ENCODE results near the gene FGFBP1.
"Not testable (repeated sequence)": the region's sequence is repeated elsewhere in the genome, so short reads cannot be mapped to it uniquely, and the experiment has no call there.

FGFBP1 gene

DNA sequence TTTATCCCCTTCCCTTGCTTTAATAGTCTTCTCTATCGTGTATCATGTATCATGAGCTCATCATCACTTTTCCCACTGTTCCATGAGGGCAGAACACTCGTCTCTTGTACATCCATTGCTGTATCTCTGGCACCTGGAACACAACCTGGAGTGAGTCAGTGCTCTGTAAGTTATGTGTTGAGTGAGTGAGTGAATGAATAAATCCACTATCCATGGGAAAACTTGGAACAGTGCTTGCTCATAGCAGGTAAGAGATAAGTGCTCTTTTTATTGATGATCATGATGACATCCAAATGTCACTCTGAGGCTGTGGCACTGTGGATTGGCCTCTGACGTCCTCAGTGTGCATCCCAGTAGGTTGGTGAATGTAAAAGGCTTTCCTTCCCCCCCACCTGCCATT lies 4.3 kb downstream of the FGFBP1 start:
- Mint-ChIP-seq H3K4me3 (no peak overlapping the region), H3K4me1 (peaks cover 12 to 15% of the 10 kb centered on the region in 2 donors), H3K27ac (no peak overlapping the region), H3K9me3 (no peaks in the 10 kb centered on the region), H3K27me3 (peaks cover 0 to 5% of the 10 kb centered on the region in 2 donors), H3K36me3 (peaks cover 0 to 2% of the 10 kb centered on the region in 2 donors)
- DNase-seq (no peak), ATAC-seq (replicated peaks) (no peak)

DNA sequence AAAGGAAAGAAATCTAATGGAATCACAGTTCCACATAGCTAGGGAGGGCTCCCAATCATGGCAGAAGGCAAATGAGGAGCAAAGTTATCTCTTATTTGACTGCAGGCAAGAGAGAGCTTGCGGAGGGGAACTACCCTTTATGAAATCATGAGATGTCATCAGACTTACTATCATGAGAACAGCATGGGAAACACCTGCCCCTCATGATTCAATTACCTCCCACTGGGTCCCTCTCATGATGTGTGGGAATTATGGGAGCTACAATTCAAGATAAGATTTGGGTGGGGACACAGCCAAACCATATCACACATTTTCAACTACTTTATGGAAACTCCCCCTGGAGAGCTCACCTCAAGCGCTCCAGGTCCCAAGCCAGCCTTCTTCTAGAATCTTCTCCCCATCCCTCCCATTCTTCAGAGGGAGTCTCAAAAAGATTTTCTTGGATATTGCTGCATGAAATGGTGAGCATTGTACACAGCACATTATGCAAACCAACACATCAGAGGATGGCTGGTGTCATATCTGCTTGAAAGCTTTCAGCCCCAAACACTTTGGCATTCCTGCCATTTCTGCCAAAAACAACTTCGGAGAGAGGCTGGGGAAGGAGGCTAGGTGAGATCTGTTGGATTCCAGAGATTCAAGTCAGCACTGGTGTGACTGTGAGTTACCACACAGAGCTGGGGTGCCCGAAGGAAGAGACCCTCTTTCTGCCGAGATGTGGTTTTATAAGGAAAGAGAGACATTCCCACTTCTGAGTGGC lies 6.9 kb downstream of the FGFBP1 start:
- Mint-ChIP-seq H3K27me3 (peaks cover 0 to 9% of the 10 kb centered on the region in 2 donors), H3K27ac (no peak overlapping the region), H3K4me1 (peaks cover 12 to 15% of the 10 kb centered on the region in 2 donors), H3K9me3 (no peaks in the 10 kb centered on the region), H3K4me3 (no peak overlapping the region), H3K36me3 (peaks cover 0 to 2% of the 10 kb centered on the region in 2 donors)
- ATAC-seq (replicated peaks) (no peak), DNase-seq (no peak)

DNA sequence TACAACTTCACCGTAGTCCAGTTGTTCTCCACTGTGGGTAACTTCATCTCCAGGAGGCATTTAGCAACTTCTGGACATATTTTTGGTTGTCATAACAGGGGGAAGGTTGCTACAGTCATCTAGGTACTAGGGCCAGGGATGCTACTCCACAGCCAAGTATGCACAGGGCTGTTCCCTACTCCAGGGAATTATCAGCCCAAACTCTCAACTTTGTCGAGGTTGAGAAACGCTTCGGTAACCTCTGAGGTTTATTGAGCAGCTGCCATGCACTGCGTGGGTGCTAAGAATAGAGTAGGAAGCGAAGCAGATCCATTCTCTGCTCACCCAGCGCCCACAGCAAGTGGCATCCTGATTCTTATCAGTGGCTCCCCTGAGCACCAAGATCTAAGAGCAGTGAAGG lies 8.2 kb downstream of the FGFBP1 start:
- peaks cover 12 to 15% of the 10 kb centered on the region in 2 donors for H3K4me1 Mint-ChIP-seq
- H3K4me3 Mint-ChIP-seq: no peak overlapping the region
- H3K27me3 Mint-ChIP-seq: peaks cover 0 to 9% of the 10 kb centered on the region in 2 donors
- H3K36me3 Mint-ChIP-seq: peaks cover 0 to 2% of the 10 kb centered on the region in 2 donors
- H3K27ac Mint-ChIP-seq: peak overlapping the region; percentile 59
- H3K9me3 Mint-ChIP-seq: no peaks in the 10 kb centered on the region
- no peak for DNase-seq
- peak; percentile 68 to 77 for ATAC-seq (replicated peaks)

DNA sequence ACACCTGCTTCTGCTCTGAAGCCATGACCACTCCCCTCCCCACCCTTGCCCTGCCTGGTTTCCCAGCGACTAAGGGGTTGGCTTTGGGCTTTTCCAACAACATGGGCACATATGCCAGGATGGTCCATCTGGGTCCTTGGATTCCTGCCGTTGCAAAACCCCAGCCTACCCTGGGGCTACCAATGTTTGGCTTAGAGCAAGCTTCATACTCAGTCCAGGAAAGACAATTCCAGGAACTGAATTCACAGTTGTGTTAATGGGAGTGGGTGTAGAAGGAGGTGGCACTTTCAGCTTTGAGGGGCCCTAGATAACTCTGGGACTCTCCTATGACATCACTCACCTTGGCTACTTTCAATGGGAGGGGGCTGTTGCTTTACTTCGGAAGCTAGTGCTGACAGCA lies 9.0 kb downstream of the FGFBP1 start:
- H3K4me1 Mint-ChIP-seq: peaks cover 12 to 15% of the 10 kb centered on the region in 2 donors
- no peak for ATAC-seq (replicated peaks)
- peaks cover 1 to 9% of the 10 kb centered on the region in 2 donors for H3K27me3 Mint-ChIP-seq

DNA sequence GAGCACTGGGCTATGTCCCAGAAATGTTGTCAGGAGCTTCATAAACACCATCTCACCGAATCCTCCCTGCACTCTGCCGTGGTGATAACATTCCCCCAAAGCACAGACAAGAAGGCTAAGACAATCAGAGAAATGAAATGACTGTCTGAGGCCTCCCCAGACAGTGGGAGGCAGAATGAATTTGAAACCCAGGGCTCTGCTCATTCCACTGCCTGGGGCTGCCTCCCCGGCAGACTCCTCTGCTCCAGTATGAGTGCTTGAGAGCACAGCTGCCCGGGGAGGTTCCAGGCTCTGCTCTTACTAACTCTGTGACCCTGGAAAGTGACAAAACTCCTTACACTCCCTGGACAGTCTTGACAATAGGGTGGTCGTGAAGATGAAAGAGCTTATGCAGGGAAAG lies 9.7 kb downstream of the FGFBP1 start:
- Mint-ChIP-seq H3K27ac (no peak overlapping the region), H3K4me1 (peaks cover 12 to 15% of the 10 kb centered on the region in 2 donors), H3K4me3 (no peak overlapping the region), H3K9me3 (no peaks in the 10 kb centered on the region), H3K27me3 (peaks cover 5 to 13% of the 10 kb centered on the region in 2 donors), H3K36me3 (peaks cover 0 to 2% of the 10 kb centered on the region in 2 donors)
- DNase-seq: no peak
- ATAC-seq (replicated peaks): no peak

More for the DNA sequence above, 9.0 kb downstream of the FGFBP1 start:
- H3K9me3 Mint-ChIP-seq: no peaks in the 10 kb centered on the region
- no peak overlapping the region for H3K27ac Mint-ChIP-seq
- no peak overlapping the region for H3K4me3 Mint-ChIP-seq
- DNase-seq: no peak
- peaks cover 0 to 2% of the 10 kb centered on the region in 2 donors for H3K36me3 Mint-ChIP-seq

DNA sequence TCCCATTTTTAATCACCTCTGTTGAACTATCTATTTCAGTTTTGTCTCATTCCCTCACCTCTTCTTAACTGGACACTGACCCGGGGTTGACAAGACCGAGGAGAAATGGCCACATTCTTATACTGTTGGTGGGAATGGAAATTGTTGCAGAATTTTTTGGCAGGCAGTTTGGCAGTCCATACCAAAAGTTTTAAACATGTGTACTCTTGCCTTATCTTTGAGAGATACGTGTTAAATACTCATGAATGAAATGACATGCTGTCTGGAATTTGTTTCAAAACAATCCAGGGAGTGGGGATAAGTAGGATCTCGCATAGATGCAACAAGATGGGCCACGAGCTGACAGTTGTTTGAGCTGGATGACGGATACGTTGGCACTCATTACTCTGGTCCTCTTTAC lies 12.1 kb downstream of the FGFBP1 start:
- peaks cover 12 to 15% of the 10 kb centered on the region in 2 donors for H3K4me1 Mint-ChIP-seq
- H3K4me3 Mint-ChIP-seq: no peak overlapping the region
- H3K36me3 Mint-ChIP-seq: peaks cover 0 to 2% of the 10 kb centered on the region in 2 donors
- no peak overlapping the region for H3K27ac Mint-ChIP-seq
- no peak for ATAC-seq (replicated peaks)
- H3K9me3 Mint-ChIP-seq: no peaks in the 10 kb centered on the region
- no peak for DNase-seq
- peaks cover 9 to 15% of the 10 kb centered on the region in 2 donors for H3K27me3 Mint-ChIP-seq

DNA sequence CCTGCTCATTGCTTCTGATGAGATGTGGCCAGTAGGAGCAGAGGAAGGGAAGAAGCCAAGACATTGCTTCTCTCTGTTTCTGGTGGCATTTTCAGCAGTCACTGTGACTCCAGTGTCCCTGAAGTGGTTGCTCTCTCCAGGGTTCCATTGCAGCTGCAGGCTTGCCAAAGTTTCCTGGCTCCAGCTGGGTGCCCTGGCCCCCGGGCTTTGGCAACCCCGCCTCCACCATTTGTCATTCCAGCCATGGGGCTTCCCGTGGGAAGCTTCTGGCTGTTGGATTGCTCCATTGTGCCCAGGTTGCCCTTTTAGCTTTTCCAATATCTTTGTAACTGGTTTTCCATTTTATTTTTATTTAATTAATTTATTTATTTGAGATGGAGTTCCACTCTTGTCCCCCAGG lies 12.7 kb downstream of the FGFBP1 start:
- peaks cover 0 to 2% of the 10 kb centered on the region in 2 donors for H3K36me3 Mint-ChIP-seq
- ATAC-seq (replicated peaks) (no peak), DNase-seq (no peak)

DNA sequence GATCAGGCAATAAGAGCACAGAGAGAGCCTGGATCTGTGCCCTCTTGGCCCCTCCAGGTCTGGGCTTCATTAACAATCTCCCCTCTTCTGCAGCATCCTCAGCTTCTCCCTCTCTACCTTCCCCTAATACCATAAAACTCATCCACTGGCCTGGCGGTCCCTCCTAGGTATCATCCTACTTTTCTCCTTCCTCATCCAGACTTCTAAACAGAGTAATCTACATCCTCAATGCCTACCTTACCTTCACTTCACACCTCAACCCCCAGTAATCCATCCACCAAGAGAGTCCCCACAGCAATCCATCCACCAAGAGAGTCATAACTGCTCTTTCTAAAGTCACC lies 17.0 kb downstream of the FGFBP1 start:
- Mint-ChIP-seq H3K4me3 (no peak overlapping the region), H3K4me1 (no peaks in the 10 kb centered on the region), H3K27ac (no peak overlapping the region), H3K27me3 (peaks cover 26% of the 10 kb centered on the region in 2 donors), H3K9me3 (no peaks in the 10 kb centered on the region), H3K36me3 (no peaks in the 10 kb centered on the region)
- ATAC-seq (replicated peaks) (no peak), DNase-seq (no peak)

More for the DNA sequence above, 12.7 kb downstream of the FGFBP1 start:
- peaks cover 10 to 11% of the 10 kb centered on the region in 2 donors for H3K27me3 Mint-ChIP-seq
- no peaks in the 10 kb centered on the region for H3K9me3 Mint-ChIP-seq
- H3K27ac Mint-ChIP-seq: no peak overlapping the region
- no peak overlapping the region for H3K4me3 Mint-ChIP-seq
- peaks cover 9 to 10% of the 10 kb centered on the region in 2 donors for H3K4me1 Mint-ChIP-seq

DNA sequence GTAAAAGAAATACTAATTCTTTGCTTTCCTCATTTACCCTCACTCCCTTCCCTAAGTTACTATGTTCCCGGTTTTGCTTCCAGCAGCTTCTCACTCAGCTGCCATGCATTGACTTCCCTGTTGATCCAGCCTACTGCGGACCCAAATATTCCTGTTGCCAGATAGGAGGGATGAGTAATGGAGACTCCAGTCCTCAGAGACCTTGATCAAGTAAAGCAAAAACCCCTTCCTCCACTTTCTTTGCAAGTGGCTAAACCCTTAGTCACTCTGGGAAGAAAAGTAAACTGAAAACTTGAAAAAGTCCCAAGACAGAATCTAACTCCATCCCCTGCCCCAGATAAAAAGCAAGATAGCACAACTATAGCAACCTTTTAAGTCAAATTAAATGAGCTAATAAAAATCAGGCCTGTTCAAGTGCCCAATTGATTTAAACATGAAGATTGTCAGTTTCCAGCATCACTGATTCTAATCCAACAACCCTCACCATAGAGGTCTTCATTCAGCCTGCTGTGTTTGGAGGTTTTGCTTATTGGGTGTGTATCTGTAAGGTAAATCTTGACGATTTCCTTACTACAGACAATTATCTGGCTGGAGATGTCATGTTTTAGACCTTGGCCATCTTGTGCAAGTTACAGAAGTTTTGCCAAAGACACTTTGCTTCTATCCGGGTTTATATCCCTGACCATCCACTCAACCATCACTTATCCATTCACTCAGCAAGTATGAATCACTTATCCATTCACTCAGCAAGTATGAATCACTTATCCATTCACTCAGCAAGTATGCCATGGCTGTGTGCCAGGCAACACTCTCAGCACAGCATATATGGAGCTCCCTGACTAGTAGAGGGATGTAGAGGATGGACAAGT lies 17.6 kb downstream of the FGFBP1 start:
- no peak overlapping the region for H3K27ac Mint-ChIP-seq
- no peak for DNase-seq
- H3K36me3 Mint-ChIP-seq: peaks cover 0 to under 1% of the 10 kb centered on the region in 2 donors
- H3K27me3 Mint-ChIP-seq: peaks cover 26% of the 10 kb centered on the region in 2 donors
- no peak for ATAC-seq (replicated peaks)
- H3K4me3 Mint-ChIP-seq: no peak overlapping the region
- no peaks in the 10 kb centered on the region for H3K4me1 Mint-ChIP-seq
- peaks cover 0 to 1% of the 10 kb centered on the region in 2 donors for H3K9me3 Mint-ChIP-seq

DNA sequence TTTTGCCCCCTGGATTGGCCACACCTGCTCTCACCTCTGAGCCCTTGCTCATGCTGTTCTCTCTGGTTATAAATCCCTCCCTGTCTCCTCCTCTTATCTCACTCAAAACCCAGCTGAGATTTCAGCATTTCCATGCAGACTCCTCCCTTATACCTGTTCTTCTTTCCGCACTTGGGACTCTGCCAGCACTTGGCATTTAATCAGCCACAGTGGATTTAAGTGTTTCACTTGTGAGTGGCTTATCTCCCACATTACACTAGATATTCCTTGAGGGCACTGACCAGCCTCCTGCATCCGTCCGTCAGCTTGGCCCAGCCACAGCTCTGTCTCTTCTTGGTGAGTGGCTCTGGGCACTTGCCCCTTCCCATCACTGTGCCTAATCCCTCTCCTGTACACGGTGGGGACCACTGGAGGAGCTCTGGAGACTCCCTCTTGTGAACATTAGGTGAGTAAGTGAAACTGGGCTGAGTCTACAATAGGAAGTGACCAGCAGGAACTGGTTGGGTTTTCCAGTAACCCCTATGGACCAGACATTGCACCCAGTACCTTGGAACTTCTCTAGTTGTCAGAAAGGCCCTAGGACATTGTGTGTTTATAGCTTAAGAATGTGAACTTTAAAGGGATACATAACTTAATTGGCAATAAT lies 19.9 kb downstream of the FGFBP1 start:
- Mint-ChIP-seq H3K27me3 (peaks cover 21% of the 10 kb centered on the region in 2 donors), H3K9me3 (peaks cover 5 to 6% of the 10 kb centered on the region in 2 donors), H3K4me3 (no peak overlapping the region), H3K36me3 (peaks cover 0 to 3% of the 10 kb centered on the region in 2 donors), H3K27ac (no peak overlapping the region), H3K4me1 (no peaks in the 10 kb centered on the region)
- DNase-seq (no peak), ATAC-seq (replicated peaks) (no peak)

DNA sequence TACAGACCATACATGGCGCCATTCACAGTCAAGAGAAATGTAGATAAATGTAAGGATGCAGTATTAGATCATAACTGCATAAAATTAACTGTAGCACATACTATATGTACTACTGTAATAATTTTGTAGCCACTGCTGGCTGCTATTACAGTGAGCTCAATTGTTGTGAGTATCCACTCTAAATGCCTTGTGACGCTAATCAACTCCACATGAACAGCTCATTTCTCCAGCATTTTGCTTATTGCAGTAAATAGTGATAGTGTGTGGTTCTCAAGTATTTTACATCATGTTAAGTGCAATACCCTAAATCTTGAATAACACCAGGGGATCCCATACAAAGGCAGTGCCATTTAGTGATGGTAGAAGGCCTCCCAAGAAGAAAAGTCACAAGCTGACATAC lies 21.2 kb downstream of the FGFBP1 start:
- Mint-ChIP-seq H3K4me1 (no peaks in the 10 kb centered on the region), H3K4me3 (no peak overlapping the region), H3K27ac (no peak overlapping the region), H3K9me3 (peaks cover 5 to 6% of the 10 kb centered on the region in 2 donors), H3K36me3 (peaks cover 0 to 3% of the 10 kb centered on the region in 2 donors), H3K27me3 (peaks cover 21% of the 10 kb centered on the region in 2 donors)
- DNase-seq (no peak), ATAC-seq (replicated peaks) (no peak)

DNA sequence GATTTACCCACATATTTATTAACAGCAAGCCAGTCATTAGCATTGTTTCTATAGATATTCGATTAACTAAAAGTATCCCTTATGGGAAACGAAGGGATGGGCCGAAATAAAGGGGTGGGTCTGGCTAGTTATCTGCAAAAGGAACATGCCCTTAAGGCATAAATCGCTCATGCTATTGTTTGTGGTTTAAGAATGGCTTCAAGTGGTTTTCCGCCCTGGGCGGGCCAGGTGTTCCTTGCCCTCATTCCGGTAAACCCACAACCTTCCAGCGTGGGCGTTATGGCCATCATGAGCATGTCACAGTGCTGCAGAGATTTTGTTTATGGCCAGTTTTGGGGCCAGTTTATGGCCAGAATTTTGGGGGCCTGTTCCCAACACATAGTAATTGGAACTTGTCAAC lies 22.2 kb downstream of the FGFBP1 start:
- not testable (repeated sequence) for DNase-seq; H3K36me3 Mint-ChIP-seq; H3K4me1 Mint-ChIP-seq; H3K9me3 Mint-ChIP-seq; ATAC-seq (replicated peaks); H3K27ac Mint-ChIP-seq; H3K4me3 Mint-ChIP-seq
- peaks cover 15 to 18% of the 10 kb centered on the region in 2 donors for H3K27me3 Mint-ChIP-seq

DNA sequence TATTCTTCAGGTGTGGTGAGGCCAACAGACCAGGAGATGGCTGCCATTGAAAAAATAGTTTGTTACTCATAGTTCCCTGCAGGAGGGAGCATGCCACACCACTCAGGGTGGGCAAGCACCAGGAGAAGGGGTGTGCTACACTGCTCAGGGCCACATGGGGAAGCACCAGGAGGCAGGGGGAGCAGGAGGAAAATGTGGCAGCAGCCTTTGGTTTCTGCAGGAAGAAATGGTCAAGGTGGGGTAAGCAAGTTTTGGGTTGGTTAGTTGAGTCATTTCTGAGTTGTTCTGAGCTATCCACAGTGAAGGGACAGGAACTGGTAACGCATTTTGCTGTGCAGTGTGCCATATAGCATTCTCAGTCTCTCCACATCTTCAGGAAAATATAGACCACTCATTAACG lies 23.8 kb downstream of the FGFBP1 start:
- ATAC-seq (replicated peaks) (no peak), DNase-seq (no peak)
- H3K27me3 Mint-ChIP-seq: peaks cover 15 to 16% of the 10 kb centered on the region in 2 donors
- peaks cover 0 to 3% of the 10 kb centered on the region in 2 donors for H3K36me3 Mint-ChIP-seq
- no peaks in the 10 kb centered on the region for H3K4me1 Mint-ChIP-seq
- no peak overlapping the region for H3K27ac Mint-ChIP-seq
- H3K4me3 Mint-ChIP-seq: no peak overlapping the region
- peaks cover 5 to 6% of the 10 kb centered on the region in 2 donors for H3K9me3 Mint-ChIP-seq

DNA sequence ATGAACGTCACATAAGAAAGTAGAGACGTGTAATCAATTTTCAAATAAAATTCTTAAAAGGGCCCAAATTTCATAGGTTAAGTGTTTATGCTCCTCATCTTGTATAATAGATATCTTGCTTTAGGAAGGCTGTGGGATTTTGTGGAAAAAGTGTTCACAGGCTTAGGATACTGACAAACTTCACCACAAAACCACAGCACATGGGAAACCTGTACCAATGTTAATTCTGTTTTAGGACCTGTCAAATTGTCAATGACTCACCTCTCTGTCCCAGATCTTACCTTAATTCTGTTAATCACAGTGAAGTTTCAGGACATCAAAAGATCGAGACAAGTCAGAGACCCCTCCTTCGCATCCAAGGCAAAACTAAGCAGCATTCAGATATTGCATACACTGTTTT lies 24.2 kb downstream of the FGFBP1 start:
- peaks cover 0 to 3% of the 10 kb centered on the region in 2 donors for H3K36me3 Mint-ChIP-seq
- peaks cover 5 to 6% of the 10 kb centered on the region in 2 donors for H3K9me3 Mint-ChIP-seq
- DNase-seq (no peak), ATAC-seq (replicated peaks) (no peak)
- H3K4me1 Mint-ChIP-seq: no peaks in the 10 kb centered on the region
- H3K4me3 Mint-ChIP-seq: no peak overlapping the region
- H3K27ac Mint-ChIP-seq: no peak overlapping the region
- H3K27me3 Mint-ChIP-seq: peaks cover 10 to 11% of the 10 kb centered on the region in 2 donors
